Measurements from ENCODE around the gene CREM.
"Not testable (repeated sequence)": the region's sequence is repeated elsewhere in the genome, so short reads cannot be mapped to it uniquely, and the experiment has no call there.

The CREM gene

DNA sequence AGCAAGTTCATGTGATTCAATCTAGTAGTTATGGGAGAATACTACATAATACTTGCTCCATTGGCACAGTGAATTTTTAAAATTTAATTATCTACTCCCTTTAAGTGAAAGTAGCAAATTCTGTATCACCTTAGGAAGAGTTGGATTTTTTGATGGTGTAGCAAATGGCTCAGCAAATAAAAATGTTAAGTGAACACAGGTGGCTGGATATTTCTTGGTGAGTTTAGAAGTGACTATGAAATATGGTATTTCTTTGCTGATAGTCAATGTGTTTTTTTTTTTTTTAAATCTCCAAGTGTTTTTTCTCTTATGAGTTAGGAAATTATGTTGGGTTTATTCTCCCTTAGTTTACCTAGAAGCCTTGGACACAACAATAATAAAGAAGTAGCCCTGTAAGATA is 67.8 kb downstream of the CREM start:
- no peak for DNase-seq (ENCODE audit: low read depth)

DNA sequence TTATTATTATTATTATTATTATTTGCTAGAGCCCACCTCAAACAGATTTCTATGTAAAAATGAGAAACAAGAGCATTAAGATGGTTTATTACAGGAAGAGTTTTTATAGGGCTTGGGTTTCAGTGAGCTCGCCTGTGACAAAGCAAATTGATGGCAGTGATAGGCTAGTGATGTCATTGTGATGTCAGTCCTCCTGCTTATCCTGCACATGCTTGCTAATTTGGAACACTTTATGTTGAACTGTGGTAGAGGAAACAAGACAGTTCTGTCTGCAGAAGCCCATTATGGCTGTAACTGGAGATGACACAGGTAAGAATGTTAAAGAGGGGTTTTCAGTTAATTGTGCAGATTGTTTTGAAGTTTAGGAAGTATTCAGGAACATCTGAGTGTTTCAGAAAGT is 68.3 kb downstream of the CREM start:
- DNase-seq (ENCODE audit: low read depth) = no peak

DNA sequence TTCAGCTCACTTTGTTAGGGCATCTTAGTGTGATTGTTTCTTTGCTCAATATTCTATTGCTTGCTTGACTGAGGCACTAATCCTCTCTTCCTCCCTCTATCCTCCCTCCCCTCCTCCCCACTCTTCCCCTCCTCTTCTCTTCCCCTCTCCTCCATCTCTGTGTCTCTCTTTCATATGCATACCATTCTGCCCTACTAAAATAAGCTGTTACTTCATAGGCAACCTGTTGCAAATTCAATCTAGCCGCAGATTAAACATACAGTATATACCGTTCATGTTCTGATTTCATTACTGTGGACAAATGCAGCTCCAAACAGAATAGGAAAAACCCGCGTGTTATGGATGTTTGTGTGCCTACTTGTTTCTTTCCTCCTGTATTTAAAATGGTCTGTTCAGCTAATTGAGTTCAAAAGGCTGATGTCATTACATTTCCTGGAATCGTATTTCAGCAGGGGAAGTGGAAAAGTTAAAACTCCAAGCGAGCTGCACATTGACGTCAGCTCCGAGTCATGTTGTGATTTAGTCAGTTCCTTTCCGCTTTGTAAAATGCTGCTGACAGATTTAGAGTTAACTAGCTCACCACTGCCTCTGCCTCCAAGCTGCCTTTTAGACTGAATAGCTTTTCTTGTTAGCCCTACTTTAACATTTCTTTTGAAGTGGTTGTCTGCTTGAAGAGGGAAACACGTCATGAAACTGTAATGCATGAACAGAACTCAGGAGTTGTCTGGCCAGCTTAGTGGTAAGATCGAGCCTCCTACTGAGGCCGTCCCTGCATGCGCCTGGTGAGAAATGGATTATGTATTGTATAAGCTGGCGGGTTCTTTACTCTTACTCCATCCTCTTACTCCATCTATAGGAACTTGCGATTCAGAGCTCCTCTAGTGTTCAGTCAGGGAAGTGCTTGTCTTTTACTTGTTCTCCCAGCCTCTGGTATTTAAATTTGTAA is 69.0 kb downstream of the CREM start:
- DNase-seq (ENCODE audit: low read depth) = no peak

DNA sequence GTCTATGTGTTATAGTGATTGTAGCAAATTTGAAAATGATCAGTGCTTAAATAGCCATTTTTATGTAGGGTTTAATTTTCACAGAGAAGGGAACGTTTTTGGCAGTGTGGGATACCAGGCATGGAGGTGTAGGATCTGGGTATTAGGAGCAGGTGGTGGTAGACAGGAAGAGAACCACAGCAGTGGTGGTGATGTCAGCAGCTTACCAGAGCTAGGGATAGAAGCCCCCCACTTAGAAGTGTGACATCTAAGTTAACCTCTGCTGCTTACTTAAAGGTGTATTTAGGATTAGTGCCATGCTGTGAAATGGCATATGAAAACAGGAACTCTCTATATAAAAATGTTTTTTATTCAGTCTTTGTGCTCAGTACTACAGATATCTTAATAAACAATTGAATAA is 73.8 kb downstream of the CREM start:
- no peak for DNase-seq (ENCODE audit: low read depth)

DNA sequence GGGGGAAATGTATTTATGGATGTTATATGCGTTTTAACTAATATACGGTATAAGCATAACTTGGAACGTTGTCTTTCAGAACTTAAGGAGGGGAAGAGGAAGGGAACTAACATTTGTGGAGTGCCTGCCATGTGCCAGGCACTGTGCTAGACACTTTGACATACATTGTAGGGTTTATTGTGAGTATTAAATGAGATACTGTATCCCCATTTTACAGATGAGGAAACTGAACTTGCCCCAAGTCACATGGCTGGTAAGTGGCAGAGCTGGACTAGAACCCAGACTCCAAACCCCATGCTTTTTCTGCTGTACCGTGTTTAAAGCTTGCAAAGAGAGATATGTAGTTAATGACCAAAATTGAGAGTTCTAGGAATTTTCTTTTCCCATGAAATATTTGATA is 74.6 kb downstream of the CREM start:
- no peak for DNase-seq (ENCODE audit: low read depth)

DNA sequence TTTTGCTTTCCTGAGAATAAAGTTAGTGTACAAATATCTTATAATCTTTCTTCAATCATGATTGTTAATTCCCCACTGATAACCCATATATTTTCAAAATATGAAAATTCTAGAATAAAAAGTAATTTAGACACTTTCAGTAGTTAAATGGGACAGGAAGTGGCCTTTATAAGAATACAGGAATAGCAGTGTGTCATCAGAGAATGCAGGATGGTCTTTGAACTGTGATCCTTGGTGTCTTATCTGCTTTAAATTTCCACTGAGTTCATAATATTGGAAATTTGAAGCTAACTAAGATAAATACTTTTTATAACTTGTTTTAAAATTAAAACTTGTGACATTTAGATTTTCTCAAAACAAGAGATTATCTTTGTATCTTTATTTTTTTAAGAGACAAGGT is 75.4 kb downstream of the CREM start:
- no peak for DNase-seq (ENCODE audit: low read depth)

DNA sequence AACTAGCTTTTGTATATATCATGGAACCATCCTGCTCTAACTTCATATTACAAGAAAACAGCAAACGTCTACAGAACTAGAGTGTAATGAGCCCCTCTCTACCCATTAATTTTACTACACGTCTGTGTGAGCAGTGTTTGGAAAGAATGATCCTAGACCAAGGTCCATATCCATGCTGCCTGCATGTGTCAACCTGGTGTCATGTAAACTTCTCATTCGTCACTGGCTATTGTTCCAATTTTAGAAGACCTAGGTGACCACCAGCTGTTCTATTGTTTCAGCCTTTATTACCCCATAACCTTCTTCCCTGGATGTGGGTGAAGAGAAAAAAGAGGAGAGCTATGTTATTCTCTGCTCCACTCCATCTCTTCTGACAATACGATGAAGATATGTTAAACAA is 77.1 kb downstream of the CREM start:
- DNase-seq (ENCODE audit: low read depth) = no peak

DNA sequence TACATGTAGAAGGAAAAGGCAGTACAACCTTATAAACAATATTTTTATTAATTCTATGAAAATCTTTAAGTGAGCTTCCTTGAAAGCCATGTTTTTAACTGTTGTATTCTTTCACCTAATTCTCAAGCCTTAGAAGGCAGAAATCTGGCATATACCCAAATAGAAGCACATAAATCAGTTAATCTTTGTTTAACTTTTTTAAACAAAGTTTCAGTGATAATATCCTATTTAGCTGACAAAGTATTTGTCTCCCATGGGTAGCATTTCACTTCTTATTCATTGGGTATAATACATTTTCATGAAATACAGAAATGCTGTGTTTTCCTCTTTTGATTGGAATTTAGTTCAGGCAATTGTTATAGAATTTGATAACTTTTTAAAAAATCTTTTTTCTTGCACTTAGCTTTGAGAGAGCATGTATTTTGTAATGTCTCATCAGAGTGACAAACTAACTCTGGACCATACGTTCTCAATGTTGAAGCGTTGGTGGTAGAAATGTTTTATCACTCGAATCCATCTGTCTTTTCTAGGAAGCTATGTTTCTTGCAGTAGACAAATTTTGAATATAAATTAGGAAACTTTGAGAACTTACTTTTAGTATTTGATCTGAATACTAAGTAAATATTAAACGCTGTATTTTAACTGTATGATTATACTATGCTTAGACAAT is 78.1 kb downstream of the CREM start:
- no peak for DNase-seq (ENCODE audit: low read depth)

DNA sequence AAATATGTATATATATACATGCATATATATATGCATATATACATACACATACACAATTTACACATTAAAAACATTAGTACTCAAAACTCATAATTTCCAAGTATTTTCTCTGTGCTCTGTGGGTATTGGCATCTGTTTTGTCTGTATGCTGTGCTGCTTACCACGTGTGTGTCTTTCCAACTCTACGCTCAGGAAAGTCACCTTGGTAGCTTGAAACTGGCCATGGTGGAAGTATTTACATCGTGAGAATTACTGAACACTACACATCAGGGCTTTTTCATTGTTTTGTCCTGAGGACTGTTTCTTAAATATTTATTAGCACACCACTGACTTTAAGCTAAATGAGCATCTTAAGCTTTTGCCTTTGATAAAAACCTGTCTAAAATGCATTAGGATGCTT is 79.6 kb downstream of the CREM start:
- no peak for DNase-seq (ENCODE audit: low read depth)

DNA sequence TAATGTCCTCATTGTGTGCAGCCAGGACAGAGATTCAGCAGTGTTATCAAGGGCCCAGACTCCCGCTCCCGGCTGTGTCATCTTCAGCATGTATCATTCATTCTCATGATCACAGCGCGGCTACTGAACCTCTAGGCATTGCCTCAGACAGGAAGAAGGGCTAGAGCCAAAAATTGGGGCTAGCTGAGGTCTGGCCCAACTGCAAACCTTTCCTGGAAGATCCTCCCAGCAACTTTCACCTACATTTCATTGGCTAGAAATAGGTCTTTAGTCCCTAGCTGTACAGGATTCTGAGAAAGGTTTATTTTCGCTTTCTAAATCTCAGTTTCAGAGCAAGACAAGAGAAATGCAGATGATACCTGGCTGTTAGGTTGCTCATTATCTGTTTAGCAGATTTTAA is 81.9 kb downstream of the CREM start:
- DNase-seq (ENCODE audit: low read depth) = no peak

DNA sequence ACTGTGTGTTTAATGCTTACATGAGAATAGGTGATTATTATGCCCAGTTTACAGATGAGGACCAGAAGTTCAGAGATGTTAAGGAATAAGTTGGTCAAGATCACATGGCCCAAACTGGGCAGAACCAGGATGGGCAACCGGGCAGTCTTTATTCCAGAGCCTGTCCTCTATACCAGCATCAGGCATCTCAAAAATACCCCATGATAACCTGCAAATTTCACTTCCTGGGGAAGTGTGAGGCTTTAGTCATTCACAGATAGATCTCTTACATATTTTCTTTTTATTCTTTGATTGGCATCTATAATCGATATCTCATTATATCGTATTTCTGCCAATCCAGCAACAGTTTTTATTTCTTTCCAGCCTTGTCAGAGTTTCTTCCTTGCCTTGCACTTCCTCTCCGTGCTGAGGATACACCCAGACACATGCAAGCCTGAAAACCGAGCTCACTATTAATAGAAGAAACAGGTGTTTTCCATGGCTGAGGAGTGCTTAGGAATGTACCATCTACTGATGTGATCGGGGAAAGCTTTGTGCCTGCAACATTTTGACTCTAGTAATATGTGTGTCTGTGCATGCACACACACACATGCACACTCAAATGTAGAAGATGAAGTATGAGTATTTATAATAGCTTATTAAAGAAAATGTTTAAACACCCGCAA is 82.4 kb downstream of the CREM start:
- DNase-seq (ENCODE audit: low read depth) = no peak

DNA sequence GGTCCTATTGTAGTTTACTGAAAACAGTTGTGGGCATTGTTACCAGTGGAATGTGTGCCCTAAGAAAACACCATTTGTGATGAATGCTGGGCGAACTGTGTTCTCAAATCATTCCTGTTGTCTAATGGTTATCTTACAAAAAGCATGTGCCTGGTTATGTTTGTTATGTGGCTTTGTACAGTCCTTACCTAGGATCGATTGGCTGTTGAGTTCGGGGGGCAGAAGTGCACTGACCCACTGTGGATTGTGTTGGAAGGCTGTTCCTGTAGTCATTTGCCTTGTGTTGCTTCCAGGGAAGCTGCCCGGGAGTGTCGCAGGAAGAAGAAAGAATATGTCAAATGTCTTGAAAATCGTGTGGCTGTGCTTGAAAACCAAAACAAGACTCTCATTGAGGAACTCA is 84.3 kb downstream of the CREM start:
- no peak for DNase-seq (ENCODE audit: low read depth)

DNA sequence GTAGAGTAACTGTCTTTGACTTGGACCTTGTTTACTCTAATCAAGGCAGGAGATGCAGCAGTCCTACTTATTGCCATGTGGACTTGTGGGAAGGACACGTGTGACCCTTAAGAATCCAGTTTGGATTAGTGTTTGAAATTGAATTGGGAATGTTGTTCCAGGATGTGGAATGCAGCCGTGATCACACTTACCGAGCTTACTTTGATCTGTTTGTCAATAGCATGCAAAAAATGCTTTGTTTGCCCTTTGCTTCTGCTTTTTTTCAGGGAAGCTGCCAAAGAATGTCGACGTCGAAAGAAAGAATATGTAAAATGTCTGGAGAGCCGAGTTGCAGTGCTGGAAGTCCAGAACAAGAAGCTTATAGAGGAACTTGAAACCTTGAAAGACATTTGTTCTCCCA is 84.7 kb downstream of the CREM start:
- no peak for DNase-seq (ENCODE audit: low read depth)

DNA sequence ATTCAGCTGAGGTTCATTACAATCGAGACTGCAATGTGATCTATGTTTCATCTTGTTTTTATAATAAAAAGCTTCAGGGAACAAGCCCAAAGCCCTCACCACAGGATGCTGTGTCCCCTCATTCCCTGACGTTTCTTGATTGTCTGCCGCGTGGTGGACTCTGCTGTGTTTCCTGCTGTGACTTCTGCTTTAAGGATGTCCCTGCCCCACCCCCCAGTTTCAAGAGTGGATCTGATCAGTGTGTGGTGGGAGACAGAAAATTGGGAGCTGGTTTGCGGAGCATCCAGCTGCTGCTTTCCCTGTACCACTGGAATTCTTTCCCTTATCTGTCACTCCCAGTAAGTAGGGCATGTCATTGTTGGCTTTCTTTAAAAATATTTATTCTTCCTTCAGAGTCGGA is 86.2 kb downstream of the CREM start:
- no peak for DNase-seq (ENCODE audit: low read depth)

DNA sequence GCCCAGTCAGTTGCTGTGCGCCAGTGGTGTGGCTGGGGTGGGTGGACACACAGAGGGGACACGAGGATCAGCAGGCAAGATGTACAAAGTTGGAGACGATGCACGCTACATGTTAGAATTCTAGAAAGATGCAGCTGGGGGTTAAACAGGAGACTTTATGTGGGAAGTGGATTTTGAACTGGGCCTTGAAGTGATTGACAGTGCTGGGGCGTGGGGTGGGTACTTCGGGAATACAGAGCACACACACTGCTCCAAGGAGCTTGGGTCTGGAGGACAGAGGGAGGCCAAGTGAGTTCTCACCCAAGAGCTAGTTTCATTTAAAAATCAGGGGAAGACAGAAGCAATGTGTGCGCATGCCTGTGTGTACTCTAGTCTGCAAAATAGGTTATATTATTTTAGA is 87.1 kb downstream of the CREM start:
- no peak for DNase-seq (ENCODE audit: low read depth)

DNA sequence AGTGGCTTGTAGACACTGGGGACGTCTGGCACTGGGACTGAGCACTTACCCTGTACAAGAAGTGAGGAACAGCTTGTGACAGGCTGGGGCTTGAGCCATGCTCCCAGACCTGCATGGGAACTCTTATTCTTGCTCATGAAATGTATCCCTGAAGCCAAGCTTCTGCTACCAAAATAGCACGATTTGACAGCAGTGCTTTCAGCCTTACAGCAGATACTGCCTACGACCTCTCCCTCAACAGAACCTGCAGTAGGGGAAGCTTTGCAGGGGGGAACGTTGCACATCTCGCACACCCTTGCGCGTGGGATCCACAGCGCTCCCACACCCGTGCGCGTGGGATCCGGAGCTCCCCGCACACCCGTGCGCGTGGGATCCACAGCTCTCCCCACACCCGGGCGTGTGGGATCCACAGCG is 88.0 kb downstream of the CREM start:
- DNase-seq (ENCODE audit: low read depth) = no peak

DNA sequence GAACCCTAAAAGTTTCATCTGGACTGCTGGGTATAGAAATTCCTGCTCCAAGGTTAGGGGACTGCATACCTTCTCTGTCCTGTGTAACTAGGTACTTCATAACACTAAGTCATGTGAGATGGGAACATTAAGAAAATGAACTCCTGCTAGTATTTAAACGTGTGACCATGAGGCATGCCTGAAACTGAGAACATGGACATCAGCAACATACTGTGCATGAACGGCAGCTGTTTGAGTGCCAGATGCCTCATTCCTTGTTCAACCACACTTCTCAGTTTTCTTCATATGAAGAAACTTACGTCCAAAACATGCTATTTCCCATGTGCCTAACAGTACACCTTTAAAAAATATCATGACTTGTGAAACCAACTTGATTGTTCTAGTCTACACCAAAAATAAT is 88.5 kb downstream of the CREM start:
- no peak for DNase-seq (ENCODE audit: low read depth)

DNA sequence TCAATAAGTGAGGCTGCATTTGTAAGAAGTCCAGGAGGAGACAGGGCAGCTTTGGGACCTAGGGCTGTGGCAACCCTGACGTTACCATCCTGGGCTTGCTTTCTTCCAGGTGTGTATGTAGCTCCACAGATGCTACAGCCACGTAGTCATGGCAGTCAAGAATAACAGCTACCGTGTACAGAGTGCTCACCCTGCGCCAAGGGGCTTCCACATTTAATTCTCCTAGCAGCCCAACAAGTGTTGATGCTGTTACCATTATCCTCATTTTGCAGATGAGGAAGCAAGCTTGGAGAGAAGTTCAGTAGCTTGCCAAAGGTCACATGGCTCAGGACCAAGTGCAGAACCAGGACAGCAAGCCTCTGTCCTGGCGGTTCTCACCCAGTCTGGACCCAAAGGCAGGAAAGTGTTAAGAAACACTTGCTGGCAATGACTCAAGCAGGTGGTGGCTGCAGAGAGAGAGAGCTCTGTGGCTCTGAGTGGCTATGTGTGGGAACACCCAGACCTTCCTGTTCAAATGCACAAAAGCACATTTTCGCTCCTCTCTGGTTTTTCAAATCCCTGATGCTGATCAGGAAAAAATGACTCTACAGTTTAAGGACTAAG is 89.8 kb downstream of the CREM start:
- DNase-seq (ENCODE audit: low read depth) = no peak

DNA sequence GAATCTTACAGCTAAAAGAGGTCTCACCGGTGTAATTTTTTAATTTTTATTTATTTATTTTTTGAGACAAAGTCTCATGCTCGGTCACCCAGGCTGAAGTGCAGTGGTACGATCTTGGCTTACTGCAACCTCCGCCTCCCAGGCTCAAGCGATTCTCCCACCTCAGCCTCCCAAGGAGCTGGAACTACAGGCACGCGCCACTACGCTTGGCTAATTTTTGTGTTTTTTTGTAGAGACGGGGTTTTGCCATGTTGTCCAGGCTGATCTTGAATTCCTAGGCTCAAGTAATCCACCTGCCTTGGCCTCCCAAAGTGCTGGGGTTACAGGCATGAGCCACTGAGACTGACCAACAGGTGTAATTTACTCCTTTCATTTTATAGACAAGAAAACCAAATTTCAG is 90.3 kb downstream of the CREM start:
- not testable (repeated sequence) for DNase-seq (ENCODE audit: low read depth)

DNA sequence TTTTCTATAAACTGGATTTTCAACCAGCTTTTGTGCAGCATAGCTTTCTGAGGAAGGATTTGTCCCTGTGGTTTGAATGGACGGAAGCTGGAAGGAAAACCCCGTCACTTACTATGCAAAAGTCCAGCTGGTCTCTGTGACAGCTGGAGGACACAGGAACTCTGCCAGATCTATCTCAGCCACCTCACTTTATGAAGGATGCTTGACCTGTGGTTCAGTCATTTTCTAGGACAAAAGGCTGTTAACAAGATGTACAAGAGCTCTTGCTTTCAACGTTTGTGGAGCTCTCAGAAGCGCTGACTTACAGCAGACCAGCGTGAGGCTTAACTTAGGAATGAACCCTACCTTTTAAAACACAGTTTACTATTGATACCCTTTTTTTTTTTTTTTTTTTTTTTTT is 90.8 kb downstream of the CREM start:
- DNase-seq (ENCODE audit: low read depth) = no peak

DNA sequence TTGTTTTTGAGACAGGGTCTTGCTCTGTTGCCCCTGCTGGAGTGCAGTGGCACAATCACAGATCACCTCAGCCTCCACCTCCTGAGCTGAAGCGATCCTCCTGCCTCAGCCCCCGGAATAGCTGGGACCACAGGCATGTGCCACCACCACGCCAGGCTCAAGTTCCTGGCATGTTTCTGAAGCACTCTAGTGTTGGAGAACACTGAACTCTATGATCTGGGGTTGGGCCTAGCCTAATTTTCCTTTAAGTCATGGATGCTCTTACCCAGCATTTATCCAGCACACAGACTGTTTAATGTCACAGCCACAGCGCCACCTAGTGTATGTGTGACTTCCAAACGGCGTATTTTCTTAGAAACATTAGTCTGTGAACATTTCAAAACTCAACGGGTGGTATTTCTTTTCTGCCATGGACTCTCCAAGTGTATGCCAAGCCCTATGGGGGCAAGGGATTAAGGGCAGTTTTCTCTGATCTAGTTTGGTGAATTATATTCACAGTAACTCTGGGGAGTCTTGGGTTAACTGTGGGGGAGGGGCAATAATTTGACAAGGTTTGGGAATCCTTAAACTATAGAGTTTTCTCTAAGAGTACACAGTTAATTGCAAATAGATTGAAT is 91.8 kb downstream of the CREM start:
- peak; percentile 66 for DNase-seq (ENCODE audit: low read depth)

DNA sequence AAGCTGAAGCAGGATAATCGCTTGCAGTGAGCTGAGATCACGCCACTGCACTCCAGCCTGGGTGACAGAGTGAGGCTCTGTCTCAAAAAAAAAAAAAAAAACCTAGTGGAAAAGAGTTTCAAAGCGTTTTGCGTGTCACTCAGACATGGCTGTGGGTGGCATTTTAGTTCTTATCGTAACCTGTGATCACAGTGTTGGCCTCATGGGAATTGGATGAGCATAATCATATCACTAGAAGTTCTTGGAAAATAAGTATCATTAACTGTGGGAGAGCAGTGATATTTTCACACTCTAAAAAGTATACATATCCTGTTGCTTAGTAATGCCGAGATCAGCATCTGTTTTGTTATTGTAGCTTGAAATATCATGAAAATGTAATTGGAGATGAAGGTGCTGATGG is 92.6 kb downstream of the CREM start:
- no peak for DNase-seq (ENCODE audit: low read depth)

Data from stimulated activated CD8-positive, alpha-beta memory T cell treated with anti-CD3 and anti-CD28 coated beads, Interleukin-15, amount 100 ng/mL, for 24 hours (primary cell).